HEK293 (cell line): Measurements from ENCODE around the gene PGR.

Experiments used
- ZNF311 ChIP-seq: fragments of 450-650 bp; formaldehyde crosslinking; IDR thresholded peaks from 2 replicates; pipeline ENCODE4 v1.5.1; 2017; ENCODE audit warnings: missing biosample characterization, missing genetic modification characterization, borderline replicate concordance
- ZNF391 ChIP-seq: fragments of 450-650 bp; formaldehyde crosslinking; IDR thresholded peaks from 2 replicates; pipeline ENCODE4 v1.5.1; 2016; ENCODE audit warnings: low read depth, missing biosample characterization, missing genetic modification characterization, borderline replicate concordance
- ZNF768 ChIP-seq: fragments of 450-650 bp; formaldehyde crosslinking; IDR thresholded peaks from 2 replicates; pipeline ENCODE4 v1.5.1; 2018; ENCODE audit warnings: missing biosample characterization, mild to moderate bottlenecking, missing genetic modification characterization
- TF ChIP-seq, protein P1 (sequence below): fragments of 450-650 bp; formaldehyde crosslinking; IDR thresholded peaks from 2 replicates; pipeline ENCODE4 v1.5.1; 2016; ENCODE audit warnings: missing biosample characterization, missing genetic modification characterization

- no peak for TF ChIP-seq ZNF311 (tag by site-specific recombination)
- TF ChIP-seq, protein P1, sequence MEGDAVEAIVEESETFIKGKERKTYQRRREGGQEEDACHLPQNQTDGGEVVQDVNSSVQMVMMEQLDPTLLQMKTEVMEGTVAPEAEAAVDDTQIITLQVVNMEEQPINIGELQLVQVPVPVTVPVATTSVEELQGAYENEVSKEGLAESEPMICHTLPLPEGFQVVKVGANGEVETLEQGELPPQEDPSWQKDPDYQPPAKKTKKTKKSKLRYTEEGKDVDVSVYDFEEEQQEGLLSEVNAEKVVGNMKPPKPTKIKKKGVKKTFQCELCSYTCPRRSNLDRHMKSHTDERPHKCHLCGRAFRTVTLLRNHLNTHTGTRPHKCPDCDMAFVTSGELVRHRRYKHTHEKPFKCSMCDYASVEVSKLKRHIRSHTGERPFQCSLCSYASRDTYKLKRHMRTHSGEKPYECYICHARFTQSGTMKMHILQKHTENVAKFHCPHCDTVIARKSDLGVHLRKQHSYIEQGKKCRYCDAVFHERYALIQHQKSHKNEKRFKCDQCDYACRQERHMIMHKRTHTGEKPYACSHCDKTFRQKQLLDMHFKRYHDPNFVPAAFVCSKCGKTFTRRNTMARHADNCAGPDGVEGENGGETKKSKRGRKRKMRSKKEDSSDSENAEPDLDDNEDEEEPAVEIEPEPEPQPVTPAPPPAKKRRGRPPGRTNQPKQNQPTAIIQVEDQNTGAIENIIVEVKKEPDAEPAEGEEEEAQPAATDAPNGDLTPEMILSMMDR (tag by site-specific recombination) = no peak
- no peak for TF ChIP-seq ZNF768 (tag by site-specific recombination)
- TF ChIP-seq ZNF391 (tag by site-specific recombination) = no peak
Observed at GRCh38 chr11:101046947-101047346, 82.7 kb downstream of the PGR start.
